DMS53 treated with DMSO at 0.1 percent for 48 hours (cell line): ENCODE measurements around the gene ATXN1.

ENCODE experiments used
- DNase-seq: peaks from one replicate; lab custom pipeline; 2025; ENCODE audit not compliant: unreplicated experiment; lab: John Stamatoyannopoulos, UW

Gene ATXN1

GRCh38 chr6:16487996-16488674, 273.1 kb downstream of the ATXN1 start:
- DNase-seq, result no peak

DNA sequence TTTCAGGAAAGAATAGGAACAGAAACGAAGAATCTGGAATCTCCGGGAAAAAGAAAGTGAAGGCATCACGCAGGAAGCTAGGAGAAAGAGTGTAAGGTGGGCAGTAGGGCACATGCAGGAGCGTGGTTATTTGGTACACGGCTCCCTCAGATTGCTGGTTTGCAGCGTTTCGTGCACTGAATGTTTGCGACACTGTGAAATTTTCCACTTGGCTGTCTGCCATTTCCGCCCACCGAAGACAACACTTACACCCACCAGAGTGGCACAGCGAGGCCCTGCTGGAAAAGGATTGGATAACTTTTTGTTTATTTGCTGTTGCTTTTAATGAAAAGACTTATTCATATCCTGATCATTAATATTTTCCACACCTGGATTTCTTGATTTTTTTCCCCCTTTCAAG, 274.6 kb downstream of the ATXN1 start:
- no peak for DNase-seq

DNA sequence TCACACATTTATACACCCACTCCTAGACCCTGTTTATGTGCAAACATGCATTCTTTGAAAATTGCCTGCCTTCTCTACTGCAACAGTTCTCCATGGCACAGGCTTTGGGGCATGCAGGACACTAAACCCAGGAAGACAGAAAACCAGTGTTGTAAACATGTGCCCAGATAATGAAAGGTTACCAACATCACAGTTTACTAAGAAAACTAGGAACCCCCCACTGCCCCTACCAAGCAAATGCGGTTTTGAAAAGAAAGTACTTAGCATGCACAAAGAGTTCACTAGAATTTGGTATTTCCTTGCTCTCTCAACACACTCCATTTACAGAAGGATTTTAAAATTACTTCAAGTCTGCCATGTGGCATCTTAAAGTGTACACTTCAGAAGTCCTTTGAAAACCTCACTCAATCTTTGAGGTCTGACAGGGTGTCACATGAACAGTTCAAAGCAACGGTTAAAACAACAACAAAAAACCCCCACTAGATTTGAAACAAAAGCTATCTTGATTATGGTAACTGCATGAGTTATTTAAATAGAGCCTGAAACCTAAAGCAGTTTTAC, 277.9 kb downstream of the ATXN1 start:
- no peak for DNase-seq

DNA sequence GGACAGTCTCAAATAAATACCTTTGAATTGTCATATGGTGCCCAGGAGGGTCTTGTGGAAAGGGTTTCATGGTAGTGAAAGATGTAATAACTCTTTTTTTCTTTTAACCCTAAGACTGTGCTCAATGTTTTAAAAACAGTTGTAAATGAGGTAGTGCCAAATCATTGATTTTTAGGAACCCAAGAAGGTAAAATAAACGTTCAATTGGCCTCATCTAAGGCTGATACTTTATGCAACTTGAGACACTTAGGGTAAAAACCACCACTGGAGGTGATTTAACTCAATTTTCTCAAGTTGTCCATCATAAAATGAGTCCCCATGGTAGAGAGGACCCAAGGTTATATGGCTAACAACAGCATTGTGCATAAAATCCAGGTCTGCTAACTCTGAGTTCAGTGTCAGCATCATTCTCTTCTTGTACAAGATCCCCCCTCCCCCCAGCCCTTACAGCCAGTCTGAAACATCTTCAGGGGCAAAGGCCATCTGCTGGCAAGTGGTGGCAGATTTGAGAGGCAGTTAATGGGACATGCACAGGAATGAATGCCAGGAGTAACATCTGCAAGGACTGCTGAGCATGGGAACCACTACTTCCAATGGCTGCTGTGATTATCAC, 278.5 kb downstream of the ATXN1 start:
- no peak for DNase-seq

- no peak for DNase-seq
These were observed 279.4 kb downstream of the ATXN1 start for GRCh38 chr6:16481697-16482399.

DNA sequence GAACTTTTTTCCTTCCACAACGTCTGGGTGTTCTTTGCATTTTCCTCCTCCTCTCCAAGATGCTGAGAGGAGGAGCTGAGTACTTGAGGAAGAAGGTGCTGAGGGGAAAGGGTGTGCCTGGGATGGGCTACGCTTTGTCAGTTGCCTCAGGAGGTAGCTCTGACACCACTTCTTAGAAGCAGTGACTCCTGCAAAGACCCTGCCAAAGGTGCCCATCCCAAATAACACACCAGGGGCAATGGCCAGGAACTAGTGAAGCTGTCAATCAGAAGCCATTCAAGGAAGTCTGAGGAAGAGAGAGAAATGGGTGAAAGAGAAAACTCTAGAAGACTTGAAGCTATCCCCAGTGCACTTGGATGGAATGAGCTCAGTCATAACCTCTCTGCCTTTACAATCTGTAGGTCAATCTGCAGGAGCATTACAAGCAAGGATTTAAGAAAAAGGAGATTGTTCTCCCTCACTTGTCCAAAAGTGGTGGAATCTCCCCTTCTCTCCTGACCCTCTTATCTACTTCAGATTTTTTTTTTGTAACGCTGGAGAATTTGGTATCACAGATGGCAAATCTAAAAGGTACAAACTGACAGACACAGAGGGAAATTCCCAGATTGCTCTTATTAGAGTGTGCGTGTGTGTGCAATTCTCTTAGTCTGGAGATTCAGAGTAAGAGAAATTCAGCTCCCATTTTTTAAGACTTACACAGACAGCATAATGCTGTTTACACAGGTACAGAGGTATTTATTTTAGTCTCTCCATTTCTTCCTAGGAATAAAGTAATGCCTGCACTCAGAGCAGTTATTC, 280.3 kb downstream of the ATXN1 start:
- no peak for DNase-seq

GRCh38 chr6:16477367-16478149, 283.7 kb downstream of the ATXN1 start:
- no peak for DNase-seq

- no peak for DNase-seq
These were observed 284.4 kb downstream of the ATXN1 start for GRCh38 chr6:16476861-16477260.

DNA sequence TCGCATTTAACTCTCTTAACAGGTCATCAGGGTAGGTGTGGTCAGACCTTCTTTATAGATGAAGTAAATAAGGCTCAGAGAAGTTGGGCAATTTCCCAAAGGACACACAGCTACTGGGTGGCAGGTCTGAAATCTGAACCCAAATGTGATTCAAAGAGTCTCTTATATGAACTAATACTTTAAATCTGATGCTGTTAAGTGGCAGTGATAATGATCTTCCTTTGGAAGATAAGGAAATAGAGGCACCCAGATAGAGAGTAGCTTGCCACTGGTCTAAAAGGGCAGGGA, 285.8 kb downstream of the ATXN1 start:
- no peak for DNase-seq

DNA sequence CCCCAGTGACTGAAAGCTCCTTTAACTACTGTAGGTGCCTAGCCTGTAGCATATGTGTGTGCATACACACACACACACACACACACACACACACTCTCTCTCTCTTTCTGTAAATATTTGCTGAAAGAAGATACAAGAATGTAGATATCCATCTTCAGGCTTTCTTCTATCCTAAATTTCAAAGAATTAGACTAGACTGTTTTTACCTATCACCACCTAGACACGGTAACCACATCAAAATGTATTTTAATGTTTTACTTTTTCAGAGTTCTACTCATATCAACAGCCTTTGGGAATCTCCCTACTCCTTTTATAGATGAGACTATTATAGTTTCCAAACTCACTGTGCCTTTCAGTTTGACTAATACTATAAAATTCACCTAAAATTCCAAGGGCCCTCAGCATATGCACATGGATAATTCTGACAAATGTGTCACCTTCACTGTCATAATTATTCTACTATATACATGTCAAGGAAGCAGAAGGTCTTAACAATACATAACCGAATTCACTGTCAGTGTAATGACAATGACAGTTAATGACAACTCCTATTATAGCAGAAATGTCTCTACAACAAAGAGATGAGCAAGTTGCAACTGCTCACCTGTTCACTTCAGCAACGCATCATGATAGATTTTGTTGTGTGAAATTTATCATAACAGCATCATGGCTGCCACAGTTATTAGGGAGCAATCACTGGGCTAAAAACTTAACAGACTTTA, 286.3 kb downstream of the ATXN1 start:
- no peak for DNase-seq

DNA sequence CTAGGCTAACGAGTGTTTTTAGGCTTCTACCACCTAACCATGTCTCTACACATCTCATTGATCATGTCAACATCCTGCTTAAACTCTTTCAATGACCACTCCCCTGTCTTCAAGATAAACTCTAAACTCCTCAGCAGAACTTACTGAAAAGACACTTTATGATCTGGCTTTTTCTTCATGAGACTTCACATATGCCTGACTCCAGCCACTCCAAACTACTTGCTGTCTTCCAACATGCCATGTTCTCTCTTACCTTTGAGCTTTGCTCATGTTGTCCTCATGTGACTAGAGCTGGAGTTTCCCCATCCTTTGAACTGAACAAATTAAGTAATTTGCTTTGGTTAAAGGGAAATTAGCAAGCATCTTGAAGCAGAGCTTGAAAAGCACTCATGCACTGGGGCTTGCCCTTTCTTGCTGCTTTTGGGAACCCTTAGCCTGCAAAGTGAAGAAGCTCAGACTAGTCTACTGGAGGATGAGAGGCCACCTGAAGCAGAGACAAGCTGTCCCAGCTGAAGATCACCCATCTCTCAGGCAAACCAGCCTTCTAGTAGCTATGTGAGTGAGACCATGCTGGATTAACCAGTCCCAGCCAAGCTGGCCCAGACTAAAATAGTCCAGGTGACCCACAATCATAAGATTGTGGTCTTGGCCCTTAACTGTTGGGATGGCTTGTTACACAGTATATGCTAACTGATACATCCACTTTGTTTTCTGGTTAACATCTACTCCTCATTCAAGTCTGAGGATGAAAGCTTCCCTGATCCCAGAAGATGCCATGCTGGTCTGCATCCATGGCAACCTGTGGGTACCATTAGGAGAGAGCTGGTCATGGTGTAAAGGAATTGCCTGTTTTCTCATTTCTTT, 287.1 kb downstream of the ATXN1 start:
- no peak for DNase-seq

GRCh38 chr6:16473184-16473907, 287.9 kb downstream of the ATXN1 start:
- no peak for DNase-seq

DNA sequence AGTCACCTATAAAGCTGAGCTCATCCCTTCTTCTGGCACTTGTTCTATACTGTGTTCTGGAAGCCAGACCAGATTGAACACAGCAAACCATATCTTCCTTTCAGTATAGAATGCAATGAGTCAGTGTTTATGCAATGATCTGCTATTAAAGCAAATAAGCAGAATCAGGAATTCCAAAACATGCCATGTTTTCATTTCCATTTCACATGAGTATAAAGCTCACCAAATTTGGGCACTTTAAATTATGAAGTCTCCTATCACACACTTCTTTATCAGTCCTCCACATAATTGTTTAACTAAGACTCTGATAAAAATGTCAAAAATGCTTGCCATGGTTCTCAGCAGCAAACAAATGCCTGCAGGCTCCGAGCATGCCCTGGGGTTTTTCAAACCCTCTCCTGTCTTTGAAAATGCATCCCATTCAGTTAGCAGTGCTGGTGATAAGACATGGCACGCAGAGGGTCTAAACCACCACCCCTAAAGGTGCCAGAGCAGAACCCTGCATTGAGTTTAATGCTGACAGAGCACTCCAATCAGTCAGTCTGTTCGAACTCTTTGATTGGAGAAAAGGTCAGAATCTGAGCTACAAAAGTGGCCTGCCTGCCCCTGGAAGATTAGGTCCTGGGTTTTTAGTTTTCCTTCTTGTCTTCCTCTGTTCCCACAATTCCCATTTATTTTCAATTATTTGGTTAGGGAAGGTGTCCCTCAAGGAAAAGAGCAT, 288.8 kb downstream of the ATXN1 start:
- DNase-seq, result no peak

- no peak for DNase-seq
These were observed 289.4 kb downstream of the ATXN1 start for GRCh38 chr6:16471910-16472297.

- DNase-seq, result no peak
These were observed 289.9 kb downstream of the ATXN1 start for GRCh38 chr6:16471222-16471909.

- DNase-seq, result no peak
These were observed 290.6 kb downstream of the ATXN1 start for GRCh38 chr6:16470502-16471221.
